Parathyroid adenoma (tissue), 2 donors: ENCODE measurements around the gene ZMYM4.
"Not testable (repeated sequence)": the region's sequence is repeated elsewhere in the genome, so short reads cannot be mapped to it uniquely, and the experiment has no call there.

Experiments
- H2AFZ ChIP-seq: fragments of 300-600 bp; sonication (generic); one replicate; pipeline ENCODE4 v1.7.0; 2017; ENCODE audit warnings: antibody characterized with exemption, mild to moderate bottlenecking
- H3K27ac ChIP-seq: fragments of 300-600 bp; sonication (generic); one replicate; pipeline ENCODE4 v1.7.0; 2017
- H3K27me3 ChIP-seq: fragments of 300-600 bp; sonication (generic); one replicate; pipeline ENCODE4 v1.7.0; 2017; ENCODE audit warnings: low read length; ENCODE audit not compliant: control insufficient read depth, insufficient read depth
- H3K36me3 ChIP-seq: fragments of 300-600 bp; sonication (generic); one replicate; pipeline ENCODE4 v1.7.0; 2017; ENCODE audit warnings: low read length; ENCODE audit not compliant: control insufficient read depth, insufficient read depth
- H3K4me1 ChIP-seq: fragments of 300-600 bp; sonication (generic); one replicate; pipeline ENCODE4 v1.7.0; 2017; ENCODE audit warnings: control low read depth
- H3K4me2 ChIP-seq: fragments of 300-600 bp; sonication (generic); one replicate; pipeline ENCODE4 v1.7.0; 2017; ENCODE audit warnings: low read length
- H3K4me3 ChIP-seq: fragments of 300-600 bp; sonication (generic); one replicate; pipeline ENCODE4 v1.7.0; 2017; ENCODE audit warnings: low read depth, low read length
- H3K79me2 ChIP-seq: fragments of 300-600 bp; sonication (generic); one replicate; pipeline ENCODE4 v1.7.0; 2017; ENCODE audit warnings: control low read depth
- H3K9ac ChIP-seq: fragments of 300-600 bp; sonication (generic); one replicate; pipeline ENCODE4 v1.7.0; 2017; ENCODE audit warnings: mild to moderate bottlenecking
- H3K9me3 ChIP-seq: fragments of 300-600 bp; sonication (generic); one replicate; pipeline ENCODE4 v1.7.0; 2017; ENCODE audit warnings: low read length; ENCODE audit not compliant: control insufficient read depth
- CTCF ChIP-seq: fragments of 300-600 bp; sonication (generic); IDR thresholded peaks from one replicate; pipeline ENCODE4 v1.7.0; 2017; ENCODE audit warnings: antibody characterized with exemption, mild to moderate bottlenecking
- donor health status: primary hyperparathyroidism.

The ZMYM4 gene

GRCh38 chr1:35377555-35377954, 109.0 kb downstream of the ZMYM4 start:
- no peak overlapping the region for H2AFZ ChIP-seq
- no peak overlapping the region for H3K9ac ChIP-seq
- no peak for TF ChIP-seq CTCF
- H3K27ac ChIP-seq = no peak overlapping the region
- H3K36me3 ChIP-seq = no peaks in the 10 kb centered on the region
- no peaks in the 10 kb centered on the region for H3K9me3 ChIP-seq
- H3K79me2 ChIP-seq = no peaks in the 10 kb centered on the region
- H3K4me3 ChIP-seq = no peak overlapping the region
- H3K4me1 ChIP-seq = no peaks in the 10 kb centered on the region
- H3K4me2 ChIP-seq = no peak overlapping the region
- H3K27me3 ChIP-seq = no peaks in the 10 kb centered on the region

- no peak for TF ChIP-seq CTCF
- Histone ChIP-seq H3K4me3 (no peak overlapping the region), H3K4me1 (no peaks in the 10 kb centered on the region), H3K9ac (no peak overlapping the region), H3K27ac (no peak overlapping the region), H3K9me3 (no peaks in the 10 kb centered on the region), H2AFZ (no peak overlapping the region), H3K36me3 (no peaks in the 10 kb centered on the region), H3K4me2 (no peak overlapping the region), H3K79me2 (no peaks in the 10 kb centered on the region), H3K27me3 (no peaks in the 10 kb centered on the region)
Observed at GRCh38 chr1:35379317-35380000, 111.0 kb downstream of the ZMYM4 start.

- H3K27me3 ChIP-seq, H2AFZ ChIP-seq, H3K9me3 ChIP-seq, H3K36me3 ChIP-seq, H3K9ac ChIP-seq, H3K79me2 ChIP-seq, H3K27ac ChIP-seq, H3K4me2 ChIP-seq, H3K4me3 ChIP-seq, H3K4me1 ChIP-seq: not testable (repeated sequence)
Observed at GRCh38 chr1:35380111-35380510, 111.6 kb downstream of the ZMYM4 start.

- no peaks in the 10 kb centered on the region for H3K27me3 ChIP-seq
- no peaks in the 10 kb centered on the region for H3K79me2 ChIP-seq
- no peak overlapping the region for H2AFZ ChIP-seq
- H3K36me3 ChIP-seq = no peaks in the 10 kb centered on the region
- no peak overlapping the region for H3K4me2 ChIP-seq
- no peaks in the 10 kb centered on the region for H3K4me1 ChIP-seq
- no peaks in the 10 kb centered on the region for H3K9me3 ChIP-seq
- TF ChIP-seq CTCF = no peak
- H3K9ac ChIP-seq = no peak overlapping the region
- no peak overlapping the region for H3K4me3 ChIP-seq
- no peak overlapping the region for H3K27ac ChIP-seq
Observed at GRCh38 chr1:35382107-35382506, 113.6 kb downstream of the ZMYM4 start.

GRCh38 chr1:35386290-35386689, 117.8 kb downstream of the ZMYM4 start:
- Histone ChIP-seq H3K4me1 (no peaks in the 10 kb centered on the region), H3K4me3 (no peak overlapping the region), H3K4me2 (no peak overlapping the region), H3K9me3 (no peaks in the 10 kb centered on the region), H3K79me2 (no peaks in the 10 kb centered on the region), H3K9ac (no peak overlapping the region), H3K27me3 (no peaks in the 10 kb centered on the region), H3K27ac (no peak overlapping the region), H3K36me3 (no peaks in the 10 kb centered on the region), H2AFZ (no peak overlapping the region)
- TF ChIP-seq CTCF = no peak
